ENCODE data around the gene UBTD2. TPM values are rescaled to one million over a fixed set of nuclear protein-coding genes. Genes with fewer than 3 reads are reported as not detected.

UBTD2 gene
- polyA plus RNA-seq, 1 donor (not counting 4 experiments of a cell fraction or from before 2014, with no cell fraction given): 16.2 TPM

DNA sequence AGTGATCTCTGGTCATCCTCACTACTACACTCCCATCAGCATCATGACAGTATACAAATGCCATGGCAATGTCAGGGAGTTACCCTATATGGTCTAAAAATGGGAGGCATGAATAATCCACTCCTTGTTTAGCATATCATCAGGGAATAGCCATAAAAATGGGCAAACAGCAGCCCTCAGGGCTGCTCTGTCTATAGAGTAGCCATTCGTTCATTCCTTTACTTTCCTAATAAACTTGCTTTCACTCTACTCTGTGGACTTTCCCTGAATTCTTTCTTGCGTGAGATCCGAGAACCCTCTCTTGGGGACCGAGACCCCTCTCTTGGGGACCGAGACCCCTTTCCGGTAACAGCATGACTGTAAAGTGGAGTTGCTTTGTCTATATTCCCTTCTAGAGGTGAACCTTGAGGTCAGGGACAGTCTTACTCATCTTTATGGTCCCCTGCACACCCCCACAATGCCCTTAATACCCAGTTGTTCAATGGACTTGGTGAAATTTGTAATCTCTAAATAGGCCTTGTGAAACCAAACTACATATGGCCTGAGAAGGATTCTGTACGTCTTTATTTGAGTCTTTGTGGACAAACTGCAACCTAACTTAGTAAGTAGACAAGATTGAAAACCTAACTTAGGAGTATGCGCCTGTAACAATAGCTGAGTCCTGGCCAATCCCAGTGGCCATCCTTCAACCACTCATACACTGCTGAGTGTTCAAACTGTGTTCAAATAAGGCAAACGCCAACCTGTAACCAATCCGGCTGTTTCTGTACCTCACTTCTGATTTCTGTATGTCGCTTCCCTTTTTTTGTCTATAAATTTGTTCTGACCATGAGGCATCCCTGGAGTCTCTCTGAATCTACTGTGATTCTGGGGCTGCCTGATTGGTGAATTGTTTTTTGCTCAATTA, 32.3 kb upstream of the UBTD2 start:
- DNase-seq (ENCODE audit: low read depth, low spot score) (no peak), FAIRE-seq (no peak)
- Histone ChIP-seq H3K9me3 (ENCODE audit: control insufficient read depth, low read depth, low read length) (no peaks in the 10 kb centered on the region), H3K4me2 (ENCODE audit: control insufficient read depth, extremely low read depth, insufficient read depth, low read depth, low read length) (peak overlapping the region; percentile 100), H2AFZ (ENCODE audit: control insufficient read depth, low read length) (peak overlapping the region; percentile 21), H3K27me3 (ENCODE audit: control insufficient read depth, extremely low read depth, insufficient read depth, low read length) (no peaks in the 10 kb centered on the region), H3K4me1 (ENCODE audit: control insufficient read depth, extremely low read depth, insufficient read depth, low read length) (peaks cover 23% of the 10 kb centered on the region), H3K79me2 (ENCODE audit: control insufficient read depth, insufficient read depth, low read length) (no peaks in the 10 kb centered on the region), H3K9me1 (ENCODE audit: control insufficient read depth, extremely low read depth, insufficient read depth, low read length) (no peaks in the 10 kb centered on the region), H3K9ac (ENCODE audit: control insufficient read depth, extremely low read depth, insufficient read depth, low read length) (peak overlapping the region; percentile 90), H3K36me3 (ENCODE audit: control insufficient read depth in 2 of 2, extremely low read depth in 1 of 2, insufficient read depth in 2 of 2, low read length in 2 of 2) (no peaks in the 10 kb centered on the region), H3K4me3 (ENCODE audit: control insufficient read depth in 2 of 3, extremely low read depth in 1 of 3, insufficient read depth in 2 of 3, low read depth in 1 of 3, low read length in 3 of 3) (peak overlapping the region in 1 of 3 experiments; percentile 35), H3K27ac (ENCODE audit: control insufficient read depth, insufficient read depth, low read length) (peak overlapping the region; percentile 99), H4K20me1 (ENCODE audit: control insufficient read depth, extremely low read depth, insufficient read depth, low read length) (no peaks in the 10 kb centered on the region)
- dilution Hi-C loops (cut with MboI; ENCODE audit: extremely low pct_ligation_motif_present, low sequenced_read_pairs): no loop called here
- TF ChIP-seq, protein P1, sequence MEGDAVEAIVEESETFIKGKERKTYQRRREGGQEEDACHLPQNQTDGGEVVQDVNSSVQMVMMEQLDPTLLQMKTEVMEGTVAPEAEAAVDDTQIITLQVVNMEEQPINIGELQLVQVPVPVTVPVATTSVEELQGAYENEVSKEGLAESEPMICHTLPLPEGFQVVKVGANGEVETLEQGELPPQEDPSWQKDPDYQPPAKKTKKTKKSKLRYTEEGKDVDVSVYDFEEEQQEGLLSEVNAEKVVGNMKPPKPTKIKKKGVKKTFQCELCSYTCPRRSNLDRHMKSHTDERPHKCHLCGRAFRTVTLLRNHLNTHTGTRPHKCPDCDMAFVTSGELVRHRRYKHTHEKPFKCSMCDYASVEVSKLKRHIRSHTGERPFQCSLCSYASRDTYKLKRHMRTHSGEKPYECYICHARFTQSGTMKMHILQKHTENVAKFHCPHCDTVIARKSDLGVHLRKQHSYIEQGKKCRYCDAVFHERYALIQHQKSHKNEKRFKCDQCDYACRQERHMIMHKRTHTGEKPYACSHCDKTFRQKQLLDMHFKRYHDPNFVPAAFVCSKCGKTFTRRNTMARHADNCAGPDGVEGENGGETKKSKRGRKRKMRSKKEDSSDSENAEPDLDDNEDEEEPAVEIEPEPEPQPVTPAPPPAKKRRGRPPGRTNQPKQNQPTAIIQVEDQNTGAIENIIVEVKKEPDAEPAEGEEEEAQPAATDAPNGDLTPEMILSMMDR (optimal IDR thresholded peaks at IDR 0.05 in 1 of 3, IDR thresholded peaks at IDR 0.05 in 1 of 3, conservative IDR thresholded peaks at IDR 0.05 in 1 of 3; ENCODE audit: extremely low read depth in 1 of 3, insufficient read depth in 2 of 3, low read length in 3 of 3): no peak
- TF ChIP-seq EZH2 (IDR thresholded peaks at IDR 0.05; ENCODE audit: low read length): no peak

DNA sequence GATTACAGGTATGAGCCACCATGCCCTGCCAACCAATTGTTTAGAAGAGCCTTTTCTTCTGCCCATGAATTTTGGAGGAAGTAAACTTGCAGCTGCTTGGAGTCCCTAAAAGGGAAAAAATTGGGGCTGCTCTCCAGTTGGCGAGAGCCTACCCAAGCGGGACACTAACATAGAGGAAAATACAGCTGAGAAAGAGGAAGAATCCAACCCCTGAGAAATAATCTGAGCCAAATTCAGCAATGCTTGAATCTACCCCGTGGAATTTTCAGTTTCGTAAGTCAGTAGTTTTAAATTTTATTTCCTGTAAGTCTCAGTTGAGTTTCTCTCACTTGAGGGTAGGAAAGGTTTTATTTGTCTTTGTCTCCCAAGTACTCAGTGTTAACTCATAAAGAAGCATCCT, 30.4 kb upstream of the UBTD2 start:
- Histone ChIP-seq H3K79me2 (ENCODE audit: control insufficient read depth, insufficient read depth, low read length) (no peaks in the 10 kb centered on the region), H3K4me3 (ENCODE audit: control insufficient read depth in 2 of 3, extremely low read depth in 1 of 3, insufficient read depth in 2 of 3, low read depth in 1 of 3, low read length in 3 of 3) (no peak overlapping the region), H4K20me1 (ENCODE audit: control insufficient read depth, extremely low read depth, insufficient read depth, low read length) (no peaks in the 10 kb centered on the region), H3K36me3 (ENCODE audit: control insufficient read depth in 2 of 2, extremely low read depth in 1 of 2, insufficient read depth in 2 of 2, low read length in 2 of 2) (no peaks in the 10 kb centered on the region), H2AFZ (ENCODE audit: control insufficient read depth, low read length) (no peak overlapping the region), H3K9me3 (ENCODE audit: control insufficient read depth, low read depth, low read length) (no peaks in the 10 kb centered on the region), H3K4me2 (ENCODE audit: control insufficient read depth, extremely low read depth, insufficient read depth, low read depth, low read length) (peak overlapping the region; percentile 100), H3K9me1 (ENCODE audit: control insufficient read depth, extremely low read depth, insufficient read depth, low read length) (no peaks in the 10 kb centered on the region), H3K27ac (ENCODE audit: control insufficient read depth, insufficient read depth, low read length) (peak overlapping the region; percentile 99), H3K4me1 (ENCODE audit: control insufficient read depth, extremely low read depth, insufficient read depth, low read length) (peaks cover 23% of the 10 kb centered on the region), H3K9ac (ENCODE audit: control insufficient read depth, extremely low read depth, insufficient read depth, low read length) (no peak overlapping the region), H3K27me3 (ENCODE audit: control insufficient read depth, extremely low read depth, insufficient read depth, low read length) (no peaks in the 10 kb centered on the region)
- DNase-seq (ENCODE audit: low read depth, low spot score) (no peak), FAIRE-seq (no peak)
- dilution Hi-C loops (cut with MboI; ENCODE audit: extremely low pct_ligation_motif_present, low sequenced_read_pairs): no loop called here
- TF ChIP-seq, protein P1 (optimal IDR thresholded peaks at IDR 0.05 in 1 of 3, IDR thresholded peaks at IDR 0.05 in 1 of 3, conservative IDR thresholded peaks at IDR 0.05 in 1 of 3; ENCODE audit: extremely low read depth in 1 of 3, insufficient read depth in 2 of 3, low read length in 3 of 3): no peak
- TF ChIP-seq EZH2 (IDR thresholded peaks at IDR 0.05; ENCODE audit: low read length): no peak

Data from keratinocyte (primary cell).